NCI-H82 treated with DMSO at 0.1 percent for 48 hours (cell line): ENCODE measurements around the gene BICRAL.
"Not testable (repeated sequence)": the region's sequence is repeated elsewhere in the genome, so short reads cannot be mapped to it uniquely, and the experiment has no call there.

Experiments used
- DNase-seq: peaks from one replicate; lab custom pipeline; 2025; ENCODE audit not compliant: unreplicated experiment; lab: John Stamatoyannopoulos, UW

Gene BICRAL

GRCh38 chr6:42894041-42894828 is 112.4 kb downstream of the BICRAL start:
- not testable (repeated sequence) for DNase-seq

- DNase-seq, result no peak
These were observed 114.4 kb downstream of the BICRAL start for GRCh38 chr6:42896178-42896719.

GRCh38 chr6:42898891-42899361 is 117.1 kb downstream of the BICRAL start:
- peak; percentile 64 for DNase-seq

GRCh38 chr6:42899871-42900270 is 118.0 kb downstream of the BICRAL start:
- peak; percentile 34 for DNase-seq

GRCh38 chr6:42901538-42901957 is 119.7 kb downstream of the BICRAL start:
- DNase-seq, result peak; percentile 72

GRCh38 chr6:42902429-42903263 is 120.8 kb downstream of the BICRAL start:
- DNase-seq, result not testable (repeated sequence)

GRCh38 chr6:42904467-42904866 is 122.6 kb downstream of the BICRAL start:
- no peak for DNase-seq

- peak; percentile 37 for DNase-seq
These were observed 125.5 kb downstream of the BICRAL start for GRCh38 chr6:42907336-42907735.

- DNase-seq, result no peak
These were observed 128.0 kb downstream of the BICRAL start for GRCh38 chr6:42909835-42910234.

GRCh38 chr6:42911171-42912021 is 129.5 kb downstream of the BICRAL start:
- no peak for DNase-seq

- no peak for DNase-seq
These were observed 132.7 kb downstream of the BICRAL start for GRCh38 chr6:42914546-42914945.

- DNase-seq, result no peak
These were observed 133.9 kb downstream of the BICRAL start, which contains the start of gene PTCRA for GRCh38 chr6:42915732-42916131. Gene PTCRA, plus strand, starts transcription at chr6:42916053. Its CDS starts 17 bp downstream, at chr6:42916070.

- DNase-seq, result no peak
These were observed 134.4 kb downstream of the BICRAL start for GRCh38 chr6:42916288-42916687.
